ENCODE results near the gene LRRC4C.

LRRC4C gene

GRCh38 chr11:41247621-41248020 is 211.8 kb downstream of the LRRC4C start:
- DNase-seq: no peak

GRCh38 chr11:41246399-41246745 is 213.1 kb downstream of the LRRC4C start:
- DNase-seq: no peak

- no peak for DNase-seq
These were observed 213.6 kb downstream of the LRRC4C start for GRCh38 chr11:41245704-41246398.

- no peak for DNase-seq
These were observed 214.3 kb downstream of the LRRC4C start for GRCh38 chr11:41245184-41245583.

- DNase-seq: no peak
These were observed 222.1 kb downstream of the LRRC4C start for GRCh38 chr11:41237382-41237781.

GRCh38 chr11:41235668-41236067 is 223.8 kb downstream of the LRRC4C start:
- no peak for DNase-seq

GRCh38 chr11:41225856-41226633 is 233.4 kb downstream of the LRRC4C start:
- DNase-seq: no peak

GRCh38 chr11:41222236-41222635 is 237.2 kb downstream of the LRRC4C start:
- DNase-seq: no peak

- DNase-seq: no peak
These were observed 253.1 kb downstream of the LRRC4C start for GRCh38 chr11:41206388-41206787.

GRCh38 chr11:41201156-41201555 is 258.3 kb downstream of the LRRC4C start:
- DNase-seq: no peak

GRCh38 chr11:41190437-41191082 is 268.9 kb downstream of the LRRC4C start:
- DNase-seq: no peak

GRCh38 chr11:41189701-41190436 is 269.6 kb downstream of the LRRC4C start:
- no peak for DNase-seq

GRCh38 chr11:41177791-41178190 is 281.7 kb downstream of the LRRC4C start:
- no peak for DNase-seq

- DNase-seq: no peak
These were observed 284.0 kb downstream of the LRRC4C start for GRCh38 chr11:41175304-41175972.

GRCh38 chr11:41146326-41146725 is 313.1 kb downstream of the LRRC4C start:
- no peak for DNase-seq

GRCh38 chr11:41145420-41145819 is 314.0 kb downstream of the LRRC4C start:
- no peak for DNase-seq

GRCh38 chr11:41134971-41135370 is 324.5 kb downstream of the LRRC4C start:
- no peak for DNase-seq

GRCh38 chr11:41133023-41133422 is 326.4 kb downstream of the LRRC4C start:
- DNase-seq: no peak

- no peak for DNase-seq
These were observed 337.9 kb downstream of the LRRC4C start for GRCh38 chr11:41121600-41121999.

GRCh38 chr11:41119484-41119883 is 340.0 kb downstream of the LRRC4C start:
- DNase-seq: no peak

GRCh38 chr11:41118521-41118920 is 340.9 kb downstream of the LRRC4C start:
- DNase-seq: no peak

- no peak for DNase-seq
These were observed 342.5 kb downstream of the LRRC4C start for GRCh38 chr11:41116970-41117369.

GRCh38 chr11:41115066-41115465 is 344.4 kb downstream of the LRRC4C start:
- DNase-seq: no peak
